HG03064 (cell line): ENCODE results near the gene GUCA1C.

Source experiments
- ATAC-seq: cut with Tn5 transposase; IDR thresholded peaks from one replicate; pipeline ENCODE4 v1.9.1; 2021; ENCODE audit warnings: low read depth; ENCODE audit not compliant: unreplicated experiment

The GUCA1C gene

GRCh38 chr3:108953700-108954099 lies at the start of gene GUCA1C:
GUCA1C (minus strand) TSS chr3:108953879; CDS start chr3:108953762, 117 bp downstream.
- no peak for ATAC-seq

- no peak for ATAC-seq
Observed at GRCh38 chr3:108998436-108998835, 44.8 kb upstream of the GUCA1C start.

GRCh38 chr3:108985844-108986243 lies 32.2 kb upstream of the GUCA1C start:
- no peak for ATAC-seq

GRCh38 chr3:108983051-108983450 lies 29.4 kb upstream of the GUCA1C start:
- no peak for ATAC-seq

- no peak for ATAC-seq
Observed at GRCh38 chr3:108976058-108976457, 22.4 kb upstream of the GUCA1C start.

GRCh38 chr3:108973019-108973418 lies 19.3 kb upstream of the GUCA1C start:
- no peak for ATAC-seq

- ATAC-seq: no peak
Observed at GRCh38 chr3:108972482-108972881, 18.8 kb upstream of the GUCA1C start.

- no peak for ATAC-seq
Observed at GRCh38 chr3:108970561-108970960, 16.9 kb upstream of the GUCA1C start.

GRCh38 chr3:108966773-108967172 lies 13.1 kb upstream of the GUCA1C start:
- ATAC-seq: no peak

GRCh38 chr3:108959017-108959416 lies 5.3 kb upstream of the GUCA1C start:
- ATAC-seq: no peak

GRCh38 chr3:108953210-108953609 lies 469 bp downstream of the GUCA1C start:
- ATAC-seq: no peak

- no peak for ATAC-seq
Observed at GRCh38 chr3:108951820-108952501, 1.7 kb downstream of the GUCA1C start.

- no peak for ATAC-seq
Observed at GRCh38 chr3:108947855-108948254, 5.8 kb downstream of the GUCA1C start.

- no peak for ATAC-seq
Observed at GRCh38 chr3:108946292-108947285, 7.1 kb downstream of the GUCA1C start.

- no peak for ATAC-seq
Observed at GRCh38 chr3:108940568-108941263, 13.0 kb downstream of the GUCA1C start.

GRCh38 chr3:108940166-108940565 lies 13.5 kb downstream of the GUCA1C start:
- ATAC-seq: no peak

- ATAC-seq: no peak
Observed at GRCh38 chr3:108936924-108937689, 16.6 kb downstream of the GUCA1C start.

GRCh38 chr3:108931035-108931434 lies 22.6 kb downstream of the GUCA1C start:
- ATAC-seq: no peak

GRCh38 chr3:108918866-108919265 lies 34.8 kb downstream of the GUCA1C start:
- ATAC-seq: no peak
